Measurements from ENCODE around the gene B4GALT2. TPM values are rescaled to one million over a fixed set of nuclear protein-coding genes. Genes with fewer than 3 reads are reported as not detected.
A peak's percentile ranks its signal among the peaks of the same experiment; 100 is the strongest.

Gene B4GALT2
- total RNA-seq, 4 donors from 2014 or later, result 38.9 to 59.3 (median 48.3) TPM

- Histone ChIP-seq H3K9me3 (no peaks in the 10 kb centered on the region), H3K4me1 (peaks cover 2 to 51% (median 27%) of the 10 kb centered on the region in 3 donors), H3K27me3 (no peaks in the 10 kb centered on the region), H3K27ac (peak overlapping the region in 2 of 4 donors; percentile 53 to 71), H3K4me3 (no peak overlapping the region), H3K36me3 (no peaks in the 10 kb centered on the region)
- TF ChIP-seq CTCF (IDR thresholded peaks at IDR 0.05), result no peak
- TF ChIP-seq POLR2A (IDR thresholded peaks at IDR 0.05), result no peak
- 67 to 68% methylated on average over 5 of the region's 5 CpGs for WGBS, 2 donors
- no peak for DNase-seq
- intact Hi-C loops (cut with DNase I), result loop anchor here (5.0 to 10.0 kb wide), 2 partner anchors 35 to 92 kb away; partner anchors contain the start of gene IPO13
Observed at GRCh38 chr1:44037154-44037553, 58.1 kb downstream of the B4GALT2 start.

- peaks cover 0 to 8% (median 0%) of the 10 kb centered on the region in 4 donors for H3K27me3 ChIP-seq
- TF ChIP-seq CTCF (IDR thresholded peaks at IDR 0.05), result no peak
- no peak for TF ChIP-seq POLR2A (IDR thresholded peaks at IDR 0.05)
- intact Hi-C loops (cut with DNase I), result loop anchor here (5.0 to 10.0 kb wide), 2 partner anchors 37 to 94 kb away; partner anchors contain the start of gene IPO13
- no peaks in the 10 kb centered on the region for H3K9me3 ChIP-seq
- DNase-seq, result no peak
- no peak overlapping the region for H3K27ac ChIP-seq
- no peak overlapping the region for H3K4me3 ChIP-seq
- H3K36me3 ChIP-seq, result no peaks in the 10 kb centered on the region
- H3K4me1 ChIP-seq, result peaks cover 0 to 40% (median 19%) of the 10 kb centered on the region in 3 donors
- WGBS, 2 donors, result 62 to 81% methylated on average over 2 of the region's 2 CpGs
Observed at GRCh38 chr1:44038876-44039657, 60.1 kb downstream of the B4GALT2 start.

GRCh38 chr1:44040418-44040817 lies 61.4 kb downstream of the B4GALT2 start:
- Histone ChIP-seq H3K27ac (no peak overlapping the region), H3K9me3 (no peaks in the 10 kb centered on the region), H3K36me3 (no peaks in the 10 kb centered on the region), H3K4me1 (peaks cover 0 to 33% (median 14%) of the 10 kb centered on the region in 3 donors), H3K4me3 (no peak overlapping the region), H3K27me3 (peaks cover 0 to 8% (median 0%) of the 10 kb centered on the region in 4 donors)
- no peak for DNase-seq
- WGBS, 2 donors, result 84 to 85% methylated on average over 2 of the region's 2 CpGs
- TF ChIP-seq POLR2A (IDR thresholded peaks at IDR 0.05) (no peak), CTCF (IDR thresholded peaks at IDR 0.05) (no peak)
- intact Hi-C loops (cut with DNase I), result loop anchor here (10.0 kb wide), 1 partner anchor 276 kb away; no protein-coding TSS in a partner anchor

Other genes with a start within 250 kb of the B4GALT2 start
- 10 to 100 TPM in 1 of 4 donors, 1 to 10 TPM in 2, under 1 TPM in 1; 0.68 to 12.9 (median 4.0) TPM for gene ARTN, start 45.4 kb upstream of the B4GALT2 start, total RNA-seq
- 10 to 100 TPM; 19.3 to 32.4 (median 20.5) TPM for gene IPO13, start 32.3 kb upstream of the B4GALT2 start, total RNA-seq
- 10 to 100 TPM; 14.0 to 34.6 (median 27.7) TPM for gene DPH2, start 9.2 kb upstream of the B4GALT2 start, total RNA-seq
- gene ATP6V0B, start 4.2 kb upstream of the B4GALT2 start, total RNA-seq, result 100 to 1,000 TPM in 3 of 4 donors, 10 to 100 TPM in 1; 70.1 to 169 (median 135) TPM
- 1 to 10 TPM; 3.0 to 7.3 (median 4.7) TPM for gene CCDC24, start 12.4 kb downstream of the B4GALT2 start, total RNA-seq
- 10 to 100 TPM; 10.4 to 40.0 (median 23.2) TPM for gene SLC6A9, start 52.3 kb downstream of the B4GALT2 start, total RNA-seq
- under 1 TPM in 1 of 4 donors, not detected in 3; 0.19 TPM for gene KLF17, start 139.6 kb downstream of the B4GALT2 start, total RNA-seq
- not detected for gene KLF18, start 162.4 kb downstream of the B4GALT2 start, total RNA-seq
- 10 to 100 TPM; 19.2 to 45.2 (median 22.0) TPM for gene DMAP1, start 234.3 kb downstream of the B4GALT2 start, total RNA-seq